ENCODE data around the gene KDM7A. TPM values are rescaled to one million over a fixed set of nuclear protein-coding genes. Genes with fewer than 3 reads are reported as not detected.

KDM7A gene
- total RNA-seq, 1 experiment from 2014 or later: 5.1 TPM

- H3K36me3 ChIP-seq (ENCODE audit: control insufficient read depth, insufficient read depth, low read length): no peaks in the 10 kb centered on the region
- H3K27me3 ChIP-seq (replicated peaks; ENCODE audit: control insufficient read depth, insufficient read depth, low read length): no peaks in the 10 kb centered on the region
- no TSS peak for BruUV-seq (replicated peaks)
- DNase-seq: no peak
- peaks cover 11% of the 10 kb centered on the region for H3K4me1 Mint-ChIP-seq (ENCODE audit: low read depth, unreplicated experiment)
- no peak overlapping the region for H3K27ac Mint-ChIP-seq (ENCODE audit: unreplicated experiment)
- H3K36me3 Mint-ChIP-seq (ENCODE audit: insufficient read depth, unreplicated experiment): no peaks in the 10 kb centered on the region
- no peaks in the 10 kb centered on the region for H3K27me3 Mint-ChIP-seq (ENCODE audit: insufficient read depth, unreplicated experiment)
- intact Hi-C loops (cut with micrococcal nuclease; ENCODE audit: unreplicated experiment): no loop called here
- H3K4me3 ChIP-seq (ENCODE audit: low read depth, low read length): no peak overlapping the region
- no peak overlapping the region for H3K4me3 Mint-ChIP-seq (ENCODE audit: unreplicated experiment)
- no peaks in the 10 kb centered on the region for H3K9me3 Mint-ChIP-seq (ENCODE audit: unreplicated experiment)
- ChIA-PET POLR2A (no interaction called here), CTCF (no interaction called here)
- H3K9me3 ChIP-seq: no peaks in the 10 kb centered on the region
- 0 out of 2 replicates have a peak, but pooled peaks cover 7% of the 10 kb centered on the region for H3K4me1 ChIP-seq
- TF ChIP-seq CTCF (IDR thresholded peaks at IDR 0.05; ENCODE audit: insufficient read depth in 1 of 2, low read depth in 1 of 2, low read length in 1 of 2, severe bottlenecking in 1 of 2, unreplicated experiment in 1 of 2): no peak
These were observed 134.5 kb downstream of the KDM7A start for GRCh38 chr7:140042386-140042670.

DNA sequence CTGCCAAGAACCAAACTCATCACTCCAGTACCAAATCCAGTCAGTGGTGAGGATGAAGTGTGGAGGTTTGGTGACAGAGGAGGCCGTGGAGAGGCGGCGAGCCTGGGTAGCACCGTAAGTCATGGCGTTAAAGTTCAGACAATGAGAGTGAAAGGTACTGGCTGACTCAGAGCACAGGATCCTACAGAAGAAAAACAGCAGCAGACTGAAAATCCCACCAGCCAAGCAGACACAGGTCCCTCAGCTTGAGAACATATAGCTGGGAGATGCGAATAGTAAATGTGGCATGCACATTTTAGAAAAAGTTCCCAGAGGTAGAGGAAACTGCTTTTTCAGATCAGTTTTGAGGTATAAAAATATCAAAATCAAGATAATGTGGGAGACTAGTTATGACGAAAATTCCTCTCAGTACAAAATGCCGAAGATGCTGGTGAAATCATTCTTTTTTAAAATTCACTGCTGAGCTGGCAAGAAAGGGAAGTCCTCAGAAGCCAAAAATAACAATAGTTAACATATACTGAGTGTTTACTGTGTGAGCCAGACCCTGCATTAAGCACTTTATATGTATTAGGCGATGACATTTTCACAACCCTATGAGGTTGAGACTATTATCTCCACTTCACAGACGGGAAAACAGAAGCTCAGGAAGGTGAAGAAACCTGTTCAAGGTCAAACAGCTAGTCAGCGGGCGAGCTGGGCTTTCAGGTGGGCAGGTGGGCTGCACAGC lies 135.0 kb downstream of the KDM7A start:
- no peaks in the 10 kb centered on the region for H3K27me3 ChIP-seq (replicated peaks; ENCODE audit: control insufficient read depth, insufficient read depth, low read length)
- Mint-ChIP-seq H3K27me3 (ENCODE audit: insufficient read depth, unreplicated experiment) (no peaks in the 10 kb centered on the region), H3K36me3 (ENCODE audit: insufficient read depth, unreplicated experiment) (no peaks in the 10 kb centered on the region), H3K4me1 (ENCODE audit: low read depth, unreplicated experiment) (peaks cover 11% of the 10 kb centered on the region), H3K9me3 (ENCODE audit: unreplicated experiment) (no peaks in the 10 kb centered on the region), H3K27ac (ENCODE audit: unreplicated experiment) (no peak overlapping the region), H3K4me3 (ENCODE audit: unreplicated experiment) (no peak overlapping the region)
- H3K9me3 ChIP-seq: no peaks in the 10 kb centered on the region
- 0 out of 2 replicates have a peak, but pooled peaks cover 7% of the 10 kb centered on the region for H3K4me1 ChIP-seq
- DNase-seq: no peak
- no peak for TF ChIP-seq CTCF (IDR thresholded peaks at IDR 0.05; ENCODE audit: insufficient read depth in 1 of 2, low read depth in 1 of 2, low read length in 1 of 2, severe bottlenecking in 1 of 2, unreplicated experiment in 1 of 2)
- CTCF ChIA-PET: no interaction called here
- H3K36me3 ChIP-seq (ENCODE audit: control insufficient read depth, insufficient read depth, low read length): no peaks in the 10 kb centered on the region
- POLR2A ChIA-PET: no interaction called here
- no TSS peak for BruUV-seq (replicated peaks)
- intact Hi-C loops (cut with micrococcal nuclease; ENCODE audit: unreplicated experiment): no loop called here
- no peak overlapping the region for H3K4me3 ChIP-seq (ENCODE audit: low read depth, low read length)

DNA sequence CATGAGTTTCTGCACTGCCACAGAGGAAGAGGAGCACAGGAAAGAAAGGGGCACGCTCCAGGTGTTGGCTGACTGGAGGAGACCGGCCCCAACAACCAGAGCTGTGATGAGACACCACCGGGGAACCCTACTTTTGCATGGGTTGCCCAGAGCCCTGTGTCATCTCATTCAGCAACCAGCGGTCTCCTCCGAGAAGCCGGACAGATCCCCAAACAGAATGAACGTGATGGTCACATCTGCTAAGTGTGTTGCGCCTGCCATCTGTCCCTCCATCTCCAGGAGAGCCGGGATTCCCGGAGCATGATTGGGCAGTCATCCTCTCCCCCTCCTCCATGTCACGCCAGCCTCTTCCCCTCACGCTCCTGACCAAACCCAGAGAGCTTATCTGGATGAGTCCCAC lies 136.9 kb downstream of the KDM7A start:
- H3K4me1 Mint-ChIP-seq (ENCODE audit: low read depth, unreplicated experiment): no peaks in the 10 kb centered on the region
- H3K36me3 Mint-ChIP-seq (ENCODE audit: insufficient read depth, unreplicated experiment): no peaks in the 10 kb centered on the region
- ChIA-PET CTCF (no interaction called here), POLR2A (no interaction called here)
- no peak overlapping the region for H3K4me3 ChIP-seq (ENCODE audit: low read depth, low read length)
- no peaks in the 10 kb centered on the region for H3K27me3 ChIP-seq (replicated peaks; ENCODE audit: control insufficient read depth, insufficient read depth, low read length)
- no peak for DNase-seq
- H3K4me3 Mint-ChIP-seq (ENCODE audit: unreplicated experiment): no peak overlapping the region
- no peak overlapping the region for H3K27ac Mint-ChIP-seq (ENCODE audit: unreplicated experiment)
- intact Hi-C loops (cut with micrococcal nuclease; ENCODE audit: unreplicated experiment): no loop called here
- no peaks in the 10 kb centered on the region for H3K27me3 Mint-ChIP-seq (ENCODE audit: insufficient read depth, unreplicated experiment)
- BruUV-seq (replicated peaks): no TSS peak
- H3K9me3 ChIP-seq: no peaks in the 10 kb centered on the region
- TF ChIP-seq CTCF (IDR thresholded peaks at IDR 0.05; ENCODE audit: insufficient read depth in 1 of 2, low read depth in 1 of 2, low read length in 1 of 2, severe bottlenecking in 1 of 2, unreplicated experiment in 1 of 2): no peak
- no peaks in the 10 kb centered on the region for H3K4me1 ChIP-seq
- H3K9me3 Mint-ChIP-seq (ENCODE audit: unreplicated experiment): no peaks in the 10 kb centered on the region
- H3K36me3 ChIP-seq (ENCODE audit: control insufficient read depth, insufficient read depth, low read length): no peaks in the 10 kb centered on the region

All from Caco-2 (cell line).